Measurements from ENCODE around the gene NXPH4.

Gene NXPH4

GRCh38 chr12:57242691-57243454 lies 26.3 kb downstream of the NXPH4 start:
- no peak overlapping the region for H3K9ac ChIP-seq
- no peak overlapping the region for H3K4me3 ChIP-seq (ENCODE audit: low read depth, low read length)
- no peaks in the 10 kb centered on the region for H3K36me3 ChIP-seq (ENCODE audit: control insufficient read depth, insufficient read depth, low read length)
- H2AFZ ChIP-seq, result no peak overlapping the region
- H3K27me3 ChIP-seq (ENCODE audit: control insufficient read depth, insufficient read depth, low read length), result peaks cover 3% of the 10 kb centered on the region
- peaks cover 18% of the 10 kb centered on the region for H3K4me1 ChIP-seq
- no peaks in the 10 kb centered on the region for H3K79me2 ChIP-seq
- peak; percentile 68 for TF ChIP-seq CTCF (IDR thresholded peaks at IDR 0.05)
- H3K9me3 ChIP-seq (ENCODE audit: control insufficient read depth, low read length), result no peaks in the 10 kb centered on the region
- no peak overlapping the region for H3K27ac ChIP-seq
- peak overlapping the region; percentile 40 for H3K4me2 ChIP-seq (ENCODE audit: low read length)

- peak; percentile 82 for TF ChIP-seq CTCF (IDR thresholded peaks at IDR 0.05)
- no peaks in the 10 kb centered on the region for H3K9me3 ChIP-seq (ENCODE audit: control insufficient read depth, low read length)
- peak overlapping the region; percentile 21 for H2AFZ ChIP-seq
- H3K4me1 ChIP-seq, result peaks cover 18% of the 10 kb centered on the region
- no peaks in the 10 kb centered on the region for H3K36me3 ChIP-seq (ENCODE audit: control insufficient read depth, insufficient read depth, low read length)
- H3K79me2 ChIP-seq, result no peaks in the 10 kb centered on the region
- no peak overlapping the region for H3K9ac ChIP-seq
- peaks cover 3% of the 10 kb centered on the region for H3K27me3 ChIP-seq (ENCODE audit: control insufficient read depth, insufficient read depth, low read length)
- H3K27ac ChIP-seq, result no peak overlapping the region
- peak overlapping the region; percentile 57 for H3K4me2 ChIP-seq (ENCODE audit: low read length)
- H3K4me3 ChIP-seq (ENCODE audit: low read depth, low read length), result peak overlapping the region; percentile 39
Measured at GRCh38 chr12:57243521-57244311, 27.1 kb downstream of the NXPH4 start.

GRCh38 chr12:57244312-57244696 lies 27.7 kb downstream of the NXPH4 start:
- H3K4me3 ChIP-seq (ENCODE audit: low read depth, low read length), result no peak overlapping the region
- no peaks in the 10 kb centered on the region for H3K9me3 ChIP-seq (ENCODE audit: control insufficient read depth, low read length)
- H3K27ac ChIP-seq, result no peak overlapping the region
- no peaks in the 10 kb centered on the region for H3K36me3 ChIP-seq (ENCODE audit: control insufficient read depth, insufficient read depth, low read length)
- peaks cover 16% of the 10 kb centered on the region for H3K4me1 ChIP-seq
- no peak overlapping the region for H3K4me2 ChIP-seq (ENCODE audit: low read length)
- no peak overlapping the region for H3K9ac ChIP-seq
- no peak overlapping the region for H2AFZ ChIP-seq
- H3K27me3 ChIP-seq (ENCODE audit: control insufficient read depth, insufficient read depth, low read length), result peaks cover 3% of the 10 kb centered on the region
- no peak for TF ChIP-seq CTCF (IDR thresholded peaks at IDR 0.05)
- H3K79me2 ChIP-seq, result no peaks in the 10 kb centered on the region

- H2AFZ ChIP-seq, result no peak overlapping the region
- H3K4me2 ChIP-seq (ENCODE audit: low read length), result no peak overlapping the region
- no peaks in the 10 kb centered on the region for H3K27me3 ChIP-seq (ENCODE audit: control insufficient read depth, insufficient read depth, low read length)
- H3K9ac ChIP-seq, result no peak overlapping the region
- peaks cover 8% of the 10 kb centered on the region for H3K4me1 ChIP-seq
- no peaks in the 10 kb centered on the region for H3K36me3 ChIP-seq (ENCODE audit: control insufficient read depth, insufficient read depth, low read length)
- H3K4me3 ChIP-seq (ENCODE audit: low read depth, low read length), result no peak overlapping the region
- no peaks in the 10 kb centered on the region for H3K79me2 ChIP-seq
- no peak overlapping the region for H3K27ac ChIP-seq
- no peak for TF ChIP-seq CTCF (IDR thresholded peaks at IDR 0.05)
- H3K9me3 ChIP-seq (ENCODE audit: control insufficient read depth, low read length), result no peaks in the 10 kb centered on the region
Measured at GRCh38 chr12:57247041-57247440, 30.4 kb downstream of the NXPH4 start.

Data from parathyroid adenoma (tissue), 2 donors.